GM23248 (cell line): ENCODE results near the gene AKAP13.

Source experiments
- EZH2 ChIP-seq: fragments of 200-600 bp; sonication (generic); IDR thresholded peaks from 2 replicates; pipeline ENCODE4 v1.6.1; 2018; ENCODE audit warnings: antibody characterized with exemption, mild to moderate bottlenecking; ENCODE audit not compliant: insufficient read depth, poor library complexity, severe bottlenecking
- EZH2phosphoT487 ChIP-seq: fragments of 200-600 bp; sonication (generic); IDR thresholded peaks from 2 replicates; pipeline ENCODE4 v1.6.1; 2018; ENCODE audit warnings: antibody characterized with exemption, moderate library complexity, mild to moderate bottlenecking, low read depth; ENCODE audit not compliant: insufficient read depth

- TF ChIP-seq EZH2phosphoT487 (no peak), EZH2 (no peak)
Observed at GRCh38 chr15:85477061-85477460, 96.7 kb downstream of the AKAP13 start.
